Measurements from ENCODE around the gene CCDC88A.
"Not testable (repeated sequence)": the region's sequence is repeated elsewhere in the genome, so short reads cannot be mapped to it uniquely, and the experiment has no call there.

CCDC88A gene, protein sequence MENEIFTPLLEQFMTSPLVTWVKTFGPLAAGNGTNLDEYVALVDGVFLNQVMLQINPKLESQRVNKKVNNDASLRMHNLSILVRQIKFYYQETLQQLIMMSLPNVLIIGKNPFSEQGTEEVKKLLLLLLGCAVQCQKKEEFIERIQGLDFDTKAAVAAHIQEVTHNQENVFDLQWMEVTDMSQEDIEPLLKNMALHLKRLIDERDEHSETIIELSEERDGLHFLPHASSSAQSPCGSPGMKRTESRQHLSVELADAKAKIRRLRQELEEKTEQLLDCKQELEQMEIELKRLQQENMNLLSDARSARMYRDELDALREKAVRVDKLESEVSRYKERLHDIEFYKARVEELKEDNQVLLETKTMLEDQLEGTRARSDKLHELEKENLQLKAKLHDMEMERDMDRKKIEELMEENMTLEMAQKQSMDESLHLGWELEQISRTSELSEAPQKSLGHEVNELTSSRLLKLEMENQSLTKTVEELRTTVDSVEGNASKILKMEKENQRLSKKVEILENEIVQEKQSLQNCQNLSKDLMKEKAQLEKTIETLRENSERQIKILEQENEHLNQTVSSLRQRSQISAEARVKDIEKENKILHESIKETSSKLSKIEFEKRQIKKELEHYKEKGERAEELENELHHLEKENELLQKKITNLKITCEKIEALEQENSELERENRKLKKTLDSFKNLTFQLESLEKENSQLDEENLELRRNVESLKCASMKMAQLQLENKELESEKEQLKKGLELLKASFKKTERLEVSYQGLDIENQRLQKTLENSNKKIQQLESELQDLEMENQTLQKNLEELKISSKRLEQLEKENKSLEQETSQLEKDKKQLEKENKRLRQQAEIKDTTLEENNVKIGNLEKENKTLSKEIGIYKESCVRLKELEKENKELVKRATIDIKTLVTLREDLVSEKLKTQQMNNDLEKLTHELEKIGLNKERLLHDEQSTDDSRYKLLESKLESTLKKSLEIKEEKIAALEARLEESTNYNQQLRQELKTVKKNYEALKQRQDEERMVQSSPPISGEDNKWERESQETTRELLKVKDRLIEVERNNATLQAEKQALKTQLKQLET (N-terminal part only)

GRCh38 chr2:55419679-55420438, at the start of gene CCDC88A:
CCDC88A (minus strand) TSS chr2:55419856; CDS start chr2:55419079, 777 bp downstream.
- peak; percentile 92 for DNase-seq

DNA sequence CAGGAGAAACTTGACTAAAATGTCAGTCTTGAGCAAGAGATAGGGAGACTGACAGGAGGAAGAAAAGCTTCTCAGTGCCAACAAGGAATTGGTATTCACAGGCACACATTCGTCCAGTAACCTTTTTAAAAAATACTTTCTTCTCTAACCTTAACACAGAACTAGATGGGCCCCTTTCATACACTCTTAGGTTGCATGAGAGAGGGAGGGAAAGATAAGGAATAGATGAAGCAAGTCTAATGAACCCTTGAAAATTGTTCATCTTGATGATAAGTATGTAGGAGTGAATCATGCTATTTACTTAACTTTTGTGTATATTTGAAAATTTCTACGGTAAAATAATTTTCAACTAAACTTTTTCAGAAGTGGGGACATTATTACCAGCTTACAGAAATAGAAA, 42.0 kb upstream of the CCDC88A start:
- no peak for DNase-seq

- no peak for DNase-seq
Observed at GRCh38 chr2:55460562-55460961, 40.9 kb upstream of the CCDC88A start.

DNA sequence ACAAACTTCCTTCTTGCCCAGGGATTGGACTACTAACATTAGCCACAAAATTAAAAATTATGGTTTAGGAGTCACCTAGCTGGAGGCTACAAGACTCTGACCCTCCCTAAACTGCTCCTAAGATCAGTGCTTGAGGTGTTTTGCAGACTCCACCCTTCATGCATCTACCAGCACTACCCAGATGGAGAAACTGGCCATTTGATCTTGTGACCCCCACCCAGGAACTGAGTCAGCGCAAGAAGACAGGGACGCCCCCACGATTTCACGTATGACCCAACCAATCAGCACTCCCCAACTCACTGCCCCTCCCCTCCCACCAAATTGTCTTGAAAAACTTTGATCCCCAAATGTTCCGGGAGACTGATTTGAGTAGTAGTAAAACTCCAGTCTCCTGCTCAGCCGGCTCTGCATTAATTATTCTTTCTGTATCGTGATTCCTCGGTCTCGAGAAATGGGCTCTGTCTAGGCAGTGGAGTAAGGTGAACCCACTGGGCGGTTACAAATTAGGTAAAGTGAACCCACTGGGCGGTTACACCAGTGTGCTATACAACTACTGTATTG, 40.1 kb upstream of the CCDC88A start:
- DNase-seq: no peak

DNA sequence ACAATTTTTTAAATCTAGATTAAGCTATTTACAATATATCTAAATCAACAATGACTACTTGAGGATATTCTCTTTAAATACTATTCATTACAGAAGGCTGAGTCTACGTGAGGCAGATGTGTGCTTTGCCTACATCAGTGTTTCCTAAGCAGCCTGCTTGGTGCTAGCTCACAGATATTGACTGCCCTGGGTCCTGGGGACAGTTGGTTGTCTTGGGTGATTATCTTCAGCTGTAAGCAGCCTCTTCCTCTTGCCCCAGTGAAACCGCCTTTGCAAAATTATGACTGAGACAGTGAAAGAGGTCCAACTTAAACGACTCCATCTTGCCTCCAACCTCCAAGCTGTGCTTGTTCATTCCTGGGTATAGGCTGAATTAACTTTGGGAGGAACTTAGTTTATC, 39.6 kb upstream of the CCDC88A start:
- no peak for DNase-seq

- no peak for DNase-seq
Observed at GRCh38 chr2:55454121-55454520, 34.5 kb upstream of the CCDC88A start.

DNA sequence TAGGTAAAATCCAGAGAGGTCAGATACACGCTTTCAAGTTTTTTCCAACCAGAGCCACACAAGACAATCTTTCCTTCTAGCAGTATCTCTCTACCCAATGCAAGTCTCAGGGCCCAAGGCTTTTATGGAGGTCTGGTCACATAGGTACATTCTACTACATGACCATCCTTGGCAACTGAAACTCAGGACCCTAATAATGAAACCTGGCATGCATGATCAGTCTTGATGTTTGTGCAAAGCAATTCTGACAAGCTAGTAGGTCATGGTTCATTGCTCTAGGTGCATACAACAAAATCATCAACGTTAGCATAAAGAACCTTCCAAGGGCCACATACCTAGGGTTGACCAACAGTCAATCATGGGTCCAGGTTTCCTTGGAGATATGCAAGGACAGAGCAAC, 33.2 kb upstream of the CCDC88A start:
- no peak for DNase-seq

DNA sequence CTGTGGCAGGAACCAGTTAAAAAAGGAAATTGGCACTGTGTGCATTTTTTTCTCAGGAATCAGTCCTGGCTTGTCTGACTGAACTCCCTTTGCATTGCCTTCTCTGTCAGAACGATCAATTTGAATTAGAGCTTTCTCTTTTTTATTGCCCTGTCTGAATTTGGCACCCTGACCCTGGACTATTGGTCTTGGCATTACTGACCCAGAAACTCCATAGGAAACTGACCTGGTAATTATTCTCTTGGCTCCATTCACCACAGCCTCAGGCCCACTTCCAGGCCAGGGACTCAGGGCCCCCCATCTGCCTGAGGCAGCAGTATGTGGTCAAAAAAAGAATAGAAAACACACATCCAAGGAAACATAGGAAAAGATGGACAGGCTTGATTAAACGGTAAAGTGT, 32.0 kb upstream of the CCDC88A start:
- DNase-seq: no peak

GRCh38 chr2:55450014-55450413, 30.4 kb upstream of the CCDC88A start:
- DNase-seq: not testable (repeated sequence)

DNA sequence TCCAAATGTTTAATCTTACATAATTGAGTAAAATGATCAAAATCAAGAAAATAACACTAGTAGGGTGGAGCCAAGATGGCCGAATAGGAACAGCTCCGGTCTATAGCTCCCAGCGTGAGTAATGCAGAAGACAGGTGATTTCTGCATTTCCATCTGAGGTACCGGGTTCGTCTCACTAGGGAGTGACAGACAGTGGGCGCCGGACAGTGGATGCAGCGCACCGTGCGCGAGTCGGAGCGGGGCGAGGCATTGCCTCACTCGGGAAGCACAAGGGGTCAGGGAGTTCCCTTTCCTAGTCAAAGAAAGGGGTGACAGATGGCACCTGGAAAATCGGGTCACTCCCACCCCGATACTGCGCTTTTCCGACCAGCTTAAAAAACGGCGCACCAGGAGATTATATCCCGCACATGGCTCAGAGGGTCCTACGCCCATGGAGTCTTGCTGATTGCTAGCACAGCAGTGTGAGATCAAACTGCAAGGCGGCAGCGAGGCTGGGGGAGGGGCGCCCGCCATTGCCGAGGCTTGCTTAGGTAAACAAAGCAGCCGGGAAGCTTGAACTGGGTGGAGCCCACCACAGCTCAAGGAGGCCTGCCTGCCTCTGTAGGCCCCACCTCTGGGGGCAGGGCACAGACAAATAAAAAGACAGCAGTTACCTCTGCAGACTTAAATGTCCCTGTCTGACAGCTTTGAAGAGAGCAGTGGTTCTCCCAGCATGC, 22.5 kb upstream of the CCDC88A start:
- DNase-seq: not testable (repeated sequence)

GRCh38 chr2:55441280-55441892, 21.7 kb upstream of the CCDC88A start:
- DNase-seq: no peak

DNA sequence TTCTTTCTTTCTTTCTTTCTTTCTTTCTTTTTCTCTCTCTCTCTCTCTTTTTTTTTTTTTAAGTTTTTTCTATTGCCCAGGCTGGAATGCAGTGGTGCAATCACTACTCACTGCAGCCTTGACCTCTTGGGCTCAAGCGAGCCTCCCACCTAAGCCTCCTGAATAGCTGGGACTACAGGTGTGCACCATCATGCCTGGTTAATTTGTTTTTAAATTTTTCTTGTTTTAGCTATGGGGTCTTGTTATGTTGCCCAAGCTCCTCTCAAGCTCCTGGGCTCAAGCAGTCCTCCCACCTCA, 19.4 kb upstream of the CCDC88A start:
- no peak for DNase-seq

- no peak for DNase-seq
Observed at GRCh38 chr2:55438391-55439100, 18.9 kb upstream of the CCDC88A start.

- DNase-seq: no peak
Observed at GRCh38 chr2:55437515-55438390, 18.1 kb upstream of the CCDC88A start.

DNA sequence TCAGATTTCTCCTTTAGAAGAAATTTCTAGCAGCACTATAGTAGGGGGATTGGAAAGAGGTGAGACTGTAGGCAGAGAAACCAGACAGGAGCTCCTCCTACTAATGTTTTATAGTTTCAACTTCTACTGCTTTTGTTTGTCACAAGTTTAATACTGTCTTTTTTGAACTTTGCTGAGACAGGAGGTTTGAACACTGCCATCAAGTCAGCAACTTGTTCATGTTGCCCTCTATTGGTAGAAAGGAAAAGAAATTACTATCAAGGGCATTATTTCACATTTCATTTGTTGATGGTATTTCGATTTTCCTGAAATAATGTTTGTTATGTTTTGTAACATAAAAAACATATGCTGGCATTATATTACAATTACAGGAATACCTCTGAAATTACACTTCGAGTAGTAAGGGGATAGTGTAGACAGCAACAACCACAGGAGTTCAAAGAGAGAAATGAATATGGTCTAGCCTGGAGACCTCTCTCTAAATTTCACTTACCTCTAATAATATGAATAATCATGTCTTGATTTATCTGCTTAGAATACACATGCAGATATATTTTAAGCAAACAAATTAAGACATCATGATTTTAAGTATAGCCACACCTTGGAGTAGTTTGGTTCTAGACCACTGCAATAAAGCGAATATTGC, 12.4 kb upstream of the CCDC88A start:
- peak; percentile 24 for DNase-seq

- peak; percentile 19 for DNase-seq
Observed at GRCh38 chr2:55430211-55430975, 10.7 kb upstream of the CCDC88A start.

GRCh38 chr2:55428258-55428657, 8.6 kb upstream of the CCDC88A start:
- DNase-seq: no peak

GRCh38 chr2:55425431-55425831, 5.8 kb upstream of the CCDC88A start:
- no peak for DNase-seq
